ENCODE measurements around the gene NEK5.

DNA sequence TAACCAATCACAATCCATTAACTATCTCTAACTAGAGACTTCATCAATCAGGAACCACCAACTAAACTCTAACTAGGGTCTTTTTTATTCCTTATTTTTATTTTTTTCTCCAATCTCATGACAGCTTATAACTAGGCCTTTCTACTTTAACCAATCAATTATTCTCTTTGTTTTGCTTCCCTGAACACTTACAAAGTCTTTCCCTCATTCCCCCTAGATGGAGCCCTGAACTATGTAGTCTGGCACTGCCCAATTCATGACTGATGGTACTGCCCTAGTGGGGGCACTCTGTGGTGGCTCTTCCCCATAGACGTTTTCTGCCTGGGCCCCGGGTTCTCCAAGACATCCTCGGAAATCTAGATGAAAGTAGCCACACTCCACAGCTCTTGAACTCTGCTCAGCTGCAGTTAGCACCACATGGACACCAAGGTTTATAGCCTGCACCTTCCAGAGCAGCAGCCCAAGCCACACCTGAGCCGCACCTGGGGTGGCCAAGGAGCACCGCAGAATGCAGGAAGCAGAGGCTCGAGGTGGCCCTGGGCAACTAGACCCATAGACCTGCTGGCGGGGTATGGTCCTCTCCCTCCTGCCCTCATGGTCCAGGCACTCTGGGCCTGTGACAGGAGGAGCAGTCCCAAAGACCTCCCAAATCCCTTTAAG lies 124.2 kb downstream of the NEK5 start:
- TF ChIP-seq, protein P1, sequence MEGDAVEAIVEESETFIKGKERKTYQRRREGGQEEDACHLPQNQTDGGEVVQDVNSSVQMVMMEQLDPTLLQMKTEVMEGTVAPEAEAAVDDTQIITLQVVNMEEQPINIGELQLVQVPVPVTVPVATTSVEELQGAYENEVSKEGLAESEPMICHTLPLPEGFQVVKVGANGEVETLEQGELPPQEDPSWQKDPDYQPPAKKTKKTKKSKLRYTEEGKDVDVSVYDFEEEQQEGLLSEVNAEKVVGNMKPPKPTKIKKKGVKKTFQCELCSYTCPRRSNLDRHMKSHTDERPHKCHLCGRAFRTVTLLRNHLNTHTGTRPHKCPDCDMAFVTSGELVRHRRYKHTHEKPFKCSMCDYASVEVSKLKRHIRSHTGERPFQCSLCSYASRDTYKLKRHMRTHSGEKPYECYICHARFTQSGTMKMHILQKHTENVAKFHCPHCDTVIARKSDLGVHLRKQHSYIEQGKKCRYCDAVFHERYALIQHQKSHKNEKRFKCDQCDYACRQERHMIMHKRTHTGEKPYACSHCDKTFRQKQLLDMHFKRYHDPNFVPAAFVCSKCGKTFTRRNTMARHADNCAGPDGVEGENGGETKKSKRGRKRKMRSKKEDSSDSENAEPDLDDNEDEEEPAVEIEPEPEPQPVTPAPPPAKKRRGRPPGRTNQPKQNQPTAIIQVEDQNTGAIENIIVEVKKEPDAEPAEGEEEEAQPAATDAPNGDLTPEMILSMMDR (IDR thresholded peaks at IDR 0.05; ENCODE audit: borderline replicate concordance, extremely low read depth, low read length, poor library complexity, severe bottlenecking) = no peak
- TF ChIP-seq EZH2 (IDR thresholded peaks at IDR 0.05; ENCODE audit: borderline replicate concordance, low read depth, low read length, severe bottlenecking) = no peak
